PC-3 (cell line): ENCODE data around the gene UAP1L1.
"Not testable (repeated sequence)": the region's sequence is repeated elsewhere in the genome, so short reads cannot be mapped to it uniquely, and the experiment has no call there.

Experiments
- EZH2 ChIP-seq: fragments of 300-600 bp; sonication (generic); IDR thresholded peaks from one replicate; pipeline ENCODE4 v1.6.1; 2017; ENCODE audit warnings: antibody characterized with exemption, mild to moderate bottlenecking, low read length; ENCODE audit not compliant: unreplicated experiment
- EZH2phosphoT487 ChIP-seq: fragments of 300-600 bp; sonication (generic); IDR thresholded peaks from 2 replicates; pipeline ENCODE4 v1.6.1; 2018; ENCODE audit warnings: mild to moderate bottlenecking, antibody characterized with exemption, low read length, borderline replicate concordance
- TF ChIP-seq, protein P1 (sequence below): fragments of 300-600 bp; sonication (generic); conservative IDR thresholded peaks from 2 replicates; pipeline ENCODE4 v1.5.1; 2017; ENCODE audit warnings: antibody characterized with exemption, low read depth, mild to moderate bottlenecking, low read length

DNA sequence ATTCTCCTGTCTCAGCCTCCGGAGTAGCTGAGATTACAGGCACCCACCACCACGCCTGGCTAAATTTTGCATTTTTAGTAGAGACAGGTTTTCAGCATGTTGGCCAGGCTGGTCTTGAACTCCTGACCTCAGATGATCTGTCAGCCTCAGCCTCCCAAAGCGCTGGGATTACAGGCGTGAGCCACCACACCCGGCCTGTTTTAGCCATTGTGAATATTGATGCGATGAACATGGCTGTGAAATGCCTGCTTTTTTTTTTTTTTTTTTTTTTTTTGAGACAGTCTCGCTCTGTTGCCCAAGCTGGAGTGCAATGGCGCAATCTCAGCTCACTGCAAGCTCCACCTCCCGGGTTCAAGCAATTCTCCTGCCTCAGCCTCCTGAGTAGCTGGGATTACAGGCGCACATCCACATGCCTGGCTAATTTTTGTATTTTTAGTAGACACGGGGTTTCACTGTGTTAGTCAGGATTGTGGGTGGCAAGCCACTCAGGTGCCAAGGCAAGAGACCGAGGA is 40.8 kb downstream of the UAP1L1 start:
- TF ChIP-seq, protein P1, sequence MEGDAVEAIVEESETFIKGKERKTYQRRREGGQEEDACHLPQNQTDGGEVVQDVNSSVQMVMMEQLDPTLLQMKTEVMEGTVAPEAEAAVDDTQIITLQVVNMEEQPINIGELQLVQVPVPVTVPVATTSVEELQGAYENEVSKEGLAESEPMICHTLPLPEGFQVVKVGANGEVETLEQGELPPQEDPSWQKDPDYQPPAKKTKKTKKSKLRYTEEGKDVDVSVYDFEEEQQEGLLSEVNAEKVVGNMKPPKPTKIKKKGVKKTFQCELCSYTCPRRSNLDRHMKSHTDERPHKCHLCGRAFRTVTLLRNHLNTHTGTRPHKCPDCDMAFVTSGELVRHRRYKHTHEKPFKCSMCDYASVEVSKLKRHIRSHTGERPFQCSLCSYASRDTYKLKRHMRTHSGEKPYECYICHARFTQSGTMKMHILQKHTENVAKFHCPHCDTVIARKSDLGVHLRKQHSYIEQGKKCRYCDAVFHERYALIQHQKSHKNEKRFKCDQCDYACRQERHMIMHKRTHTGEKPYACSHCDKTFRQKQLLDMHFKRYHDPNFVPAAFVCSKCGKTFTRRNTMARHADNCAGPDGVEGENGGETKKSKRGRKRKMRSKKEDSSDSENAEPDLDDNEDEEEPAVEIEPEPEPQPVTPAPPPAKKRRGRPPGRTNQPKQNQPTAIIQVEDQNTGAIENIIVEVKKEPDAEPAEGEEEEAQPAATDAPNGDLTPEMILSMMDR: not testable (repeated sequence)
- not testable (repeated sequence) for TF ChIP-seq EZH2, EZH2phosphoT487
